Panc1 (cell line): ENCODE measurements around the gene DCC. TPM values are rescaled to one million over a fixed set of nuclear protein-coding genes. Genes with fewer than 3 reads are reported as not detected.

Experiments
- ATAC-seq: fragments of 200-7000 bp; cut with Tn5 transposase; 2 replicates; pipeline ENCODE4 v1.9.1; 2020; ENCODE audit warnings: mild to moderate bottlenecking, moderate library complexity
- BruUV-seq: library from RNA; stranded (reverse); fragments of 400-500 nt; replicated peaks from 2 replicates; lab custom pipeline; 2021; lab: Mats Ljungman, UMichigan
- CTCF ChIA-PET: fragments of 300-600 bp; sonication (Branson Sonifier 250); formaldehyde crosslinking; loops from one replicate; lab custom pipeline; 2022; ENCODE audit warnings: antibody characterized with exemption; lab: Charles Lee
- POLR2A ChIA-PET: fragments of 300-600 bp; sonication (Branson Sonifier 250); formaldehyde crosslinking; loops from one replicate; lab custom pipeline; 2022; ENCODE audit warnings: antibody characterized with exemption; lab: Charles Lee
- DNase-seq: peaks from one replicate; pipeline ENCODE4 v3.0.0-alpha.2; 2010; ENCODE audit warnings: low read depth, low spot score
- H3K27ac ChIP-seq: 2 replicates; pipeline ENCODE4 v1.5.1; 2011; ENCODE audit warnings: mild to moderate bottlenecking, low read length, inconsistent platforms
- H3K27me3 ChIP-seq: fragments of 200-500 bp; sonication (Bioruptor generic); 2 replicates; pipeline ENCODE4 v1.6.0; 2014; ENCODE audit warnings: low read length, inconsistent platforms; ENCODE audit not compliant: control insufficient read depth, insufficient read depth
- H3K36me3 ChIP-seq: fragments of 200-500 bp; sonication (Bioruptor generic); 2 replicates; pipeline ENCODE4 v1.5.1; 2014; ENCODE audit warnings: inconsistent platforms, mild to moderate bottlenecking, low read length, moderate library complexity; ENCODE audit not compliant: control insufficient read depth, insufficient read depth
- H3K4me1 ChIP-seq: 2 replicates; pipeline ENCODE4 v1.5.1; 2011; ENCODE audit warnings: inconsistent platforms, mild to moderate bottlenecking, low read length, moderate library complexity; ENCODE audit not compliant: control insufficient read depth, insufficient read depth
- H3K4me3 ChIP-seq, 2 experiments: 2 replicates each; pipeline ENCODE4 v1.5.1; 2011 to 2012; ENCODE audit warnings: low read depth in 2 of 2, low read length in 2 of 2, mild to moderate bottlenecking in 2 of 2, inconsistent platforms in 1 of 2, moderate library complexity in 1 of 2
- H3K9me3 ChIP-seq: fragments of 200-500 bp; sonication (Bioruptor generic); 2 replicates; pipeline ENCODE4 v1.5.1; 2014; ENCODE audit warnings: low read depth, mild to moderate bottlenecking, inconsistent platforms, low read length, moderate library complexity; ENCODE audit not compliant: control insufficient read depth, insufficient read depth
- CTCF ChIP-seq: fragments of 450-650 bp; IDR thresholded peaks from 2 replicates; pipeline ENCODE4 v1.5.1; 2017; ENCODE audit warnings: mild to moderate bottlenecking
- POLR2AphosphoS5 ChIP-seq: IDR thresholded peaks from 2 replicates; pipeline ENCODE4 v1.6.1; 2012; ENCODE audit warnings: mild to moderate bottlenecking, low read depth, low read length, moderate library complexity
- REST ChIP-seq, 2 experiments: IDR thresholded peaks; 2 replicates each; pipeline ENCODE4 v1.6.1; 2011 to 2012; ENCODE audit warnings: low read depth in 2 of 2, control low read depth in 1 of 2, low read length in 1 of 2, mild to moderate bottlenecking in 1 of 2, moderate library complexity in 1 of 2; ENCODE audit not compliant: insufficient read depth in 1 of 2
- SIN3A ChIP-seq: IDR thresholded peaks from 2 replicates; pipeline ENCODE4 v1.6.1; 2012; ENCODE audit warnings: low read depth, mild to moderate bottlenecking, low read length, moderate library complexity, borderline replicate concordance; ENCODE audit not compliant: insufficient read depth
- TCF7L2 ChIP-seq: IDR thresholded peaks from 2 replicates; pipeline ENCODE4 v1.6.1; 2011; ENCODE audit warnings: mild to moderate bottlenecking, low read depth, low read length, inconsistent platforms
- in situ Hi-C: cut with HindIII; loops from 2 replicates; pipeline ENCODE4 v1.10.0; 2016; ENCODE audit warnings: low sequenced_read_pairs, low pct_unique_long_range_greater_than_20kb
- intact Hi-C: fragments of 100-400 bp; cut with micrococcal nuclease; formaldehyde crosslinking; loops from one replicate; pipeline ENCODE4 v1.10.0; 2022; ENCODE audit not compliant: unreplicated experiment
- total RNA-seq: library from RNA; stranded (reverse); gene quantifications from one replicate; pipeline ENCODE4 v1.2.1, GENCODE V29; 2021; ENCODE audit not compliant: unreplicated experiment

The DCC gene
- total RNA-seq, 1 experiment from 2014 or later: not detected

DNA sequence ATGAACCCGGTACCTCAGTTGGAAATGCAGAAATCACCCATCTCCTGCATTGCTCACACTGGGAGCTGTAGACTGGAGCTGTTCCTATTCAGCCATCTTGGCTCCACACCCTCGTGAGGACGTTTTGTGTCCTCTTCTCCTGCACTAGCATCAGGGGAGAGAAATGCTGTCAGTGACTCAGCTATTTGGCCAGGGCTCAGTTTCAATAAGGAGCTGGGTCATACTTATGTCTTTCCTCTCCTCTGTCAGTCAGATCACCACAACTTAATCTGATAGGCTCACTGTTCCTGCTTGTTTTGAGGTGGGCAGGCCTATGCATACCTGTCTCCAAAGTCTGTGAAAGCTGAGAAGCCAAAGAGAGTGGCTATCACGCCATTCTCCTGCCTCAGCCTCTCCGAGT lies 921.2 kb downstream of the DCC start:
- ChIA-PET CTCF (no interaction called here), POLR2A (no interaction called here)
- H3K27ac ChIP-seq: no peak overlapping the region
- no peak overlapping the region for H3K4me3 ChIP-seq
- no peak for DNase-seq
- BruUV-seq: no TSS peak
- no peaks in the 10 kb centered on the region for H3K9me3 ChIP-seq
- no peaks in the 10 kb centered on the region for H3K4me1 ChIP-seq
- in situ Hi-C loops: no loop called here
- no peak for ATAC-seq
- no peak for TF ChIP-seq TCF7L2
- TF ChIP-seq POLR2AphosphoS5: no peak
- no peak for TF ChIP-seq REST (IDR thresholded peaks at IDR 0.05; ENCODE audit: insufficient read depth in 1 of 2, low read depth in 2 of 2, low read length in 1 of 2)
- no peak for TF ChIP-seq CTCF
- TF ChIP-seq SIN3A: no peak
- intact Hi-C loops: no loop called here
- H3K27me3 ChIP-seq: no peaks in the 10 kb centered on the region
- no peaks in the 10 kb centered on the region for H3K36me3 ChIP-seq

DNA sequence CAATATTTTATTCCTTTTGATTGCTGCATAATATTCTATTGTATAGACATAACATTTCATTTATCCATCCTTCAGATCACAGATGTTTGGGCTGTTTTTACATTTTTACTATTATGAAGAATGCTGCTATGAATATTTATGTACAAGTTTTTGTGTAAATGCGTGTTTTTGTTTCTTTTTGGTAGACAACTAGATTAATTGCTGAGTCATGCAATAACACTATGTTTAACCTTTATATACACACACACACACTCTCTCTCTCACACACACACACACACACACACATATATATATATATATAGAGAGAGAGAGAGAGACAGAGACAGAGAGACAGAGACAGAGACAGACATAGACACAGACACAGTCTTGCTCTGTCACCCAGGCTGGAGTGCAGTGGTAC lies 926.9 kb downstream of the DCC start:
- in situ Hi-C loops (no loop called here), intact Hi-C loops (no loop called here)
- POLR2A ChIA-PET: no interaction called here
- Histone ChIP-seq H3K36me3 (no peaks in the 10 kb centered on the region), H3K9me3 (no peaks in the 10 kb centered on the region), H3K27me3 (no peaks in the 10 kb centered on the region), H3K4me3 (no peak overlapping the region), H3K27ac (no peak overlapping the region), H3K4me1 (no peaks in the 10 kb centered on the region)
- BruUV-seq: no TSS peak
- no peak for DNase-seq
- no peak for TF ChIP-seq CTCF
- no peak for TF ChIP-seq REST (IDR thresholded peaks at IDR 0.05; ENCODE audit: insufficient read depth in 1 of 2, low read depth in 2 of 2, low read length in 1 of 2)
- no peak for TF ChIP-seq SIN3A
- TF ChIP-seq POLR2AphosphoS5: no peak
- TF ChIP-seq TCF7L2: no peak
- ATAC-seq: no peak
- CTCF ChIA-PET: no interaction called here
